HG02973 (cell line): ENCODE measurements around the gene PAQR5.
"Not testable (repeated sequence)": the region's sequence is repeated elsewhere in the genome, so short reads cannot be mapped to it uniquely, and the experiment has no call there.

Experiments used
- ATAC-seq: cut with Tn5 transposase; IDR thresholded peaks from one replicate; pipeline ENCODE4 v1.9.1; 2021; ENCODE audit warnings: moderate library complexity; ENCODE audit not compliant: unreplicated experiment

The PAQR5 gene

GRCh38 chr15:69314736-69315135 lies 16.0 kb downstream of the PAQR5 start:
- ATAC-seq, result no peak

GRCh38 chr15:69315402-69316110 lies 16.8 kb downstream of the PAQR5 start:
- no peak for ATAC-seq

GRCh38 chr15:69316291-69316690 lies 17.6 kb downstream of the PAQR5 start:
- no peak for ATAC-seq

- ATAC-seq, result no peak
Observed at GRCh38 chr15:69317392-69317841, 18.7 kb downstream of the PAQR5 start.

- no peak for ATAC-seq
Observed at GRCh38 chr15:69318033-69318432, 19.3 kb downstream of the PAQR5 start.

GRCh38 chr15:69319384-69320375 lies 21.0 kb downstream of the PAQR5 start:
- ATAC-seq, result no peak

- no peak for ATAC-seq
Observed at GRCh38 chr15:69320977-69321554, 22.4 kb downstream of the PAQR5 start.

GRCh38 chr15:69323893-69324430 lies 25.2 kb downstream of the PAQR5 start:
- no peak for ATAC-seq

- no peak for ATAC-seq
Observed at GRCh38 chr15:69324565-69324964, 25.9 kb downstream of the PAQR5 start.

GRCh38 chr15:69325456-69325971 lies 26.8 kb downstream of the PAQR5 start:
- no peak for ATAC-seq

- ATAC-seq, result no peak
Observed at GRCh38 chr15:69328080-69328479, 29.4 kb downstream of the PAQR5 start.

GRCh38 chr15:69328739-69329138 lies 30.0 kb downstream of the PAQR5 start:
- no peak for ATAC-seq

GRCh38 chr15:69337138-69337537 lies 38.4 kb downstream of the PAQR5 start:
- ATAC-seq, result no peak

- ATAC-seq, result no peak
Observed at GRCh38 chr15:69338535-69339213, 40.0 kb downstream of the PAQR5 start.

- not testable (repeated sequence) for ATAC-seq
Observed at GRCh38 chr15:69339214-69339543, 40.5 kb downstream of the PAQR5 start.

GRCh38 chr15:69340243-69340900 lies 41.7 kb downstream of the PAQR5 start:
- ATAC-seq, result no peak

- no peak for ATAC-seq
Observed at GRCh38 chr15:69341356-69341755, 42.6 kb downstream of the PAQR5 start.

- no peak for ATAC-seq
Observed at GRCh38 chr15:69342460-69343076, 43.9 kb downstream of the PAQR5 start.

GRCh38 chr15:69343133-69343532 lies 44.4 kb downstream of the PAQR5 start:
- no peak for ATAC-seq

GRCh38 chr15:69344238-69344637 lies 45.5 kb downstream of the PAQR5 start:
- ATAC-seq, result no peak
